ENCODE data around the gene PTH2. TPM values are rescaled to one million over a fixed set of nuclear protein-coding genes. Genes with fewer than 3 reads are reported as not detected.

Gene PTH2
- total RNA-seq, 1 experiment from 2014 or later, result not detected

- DNase-seq (ENCODE audit: extremely low read depth, low read depth), result no peak
These were observed 9.2 kb upstream of the PTH2 start for GRCh38 chr19:49432141-49433073.

DNA sequence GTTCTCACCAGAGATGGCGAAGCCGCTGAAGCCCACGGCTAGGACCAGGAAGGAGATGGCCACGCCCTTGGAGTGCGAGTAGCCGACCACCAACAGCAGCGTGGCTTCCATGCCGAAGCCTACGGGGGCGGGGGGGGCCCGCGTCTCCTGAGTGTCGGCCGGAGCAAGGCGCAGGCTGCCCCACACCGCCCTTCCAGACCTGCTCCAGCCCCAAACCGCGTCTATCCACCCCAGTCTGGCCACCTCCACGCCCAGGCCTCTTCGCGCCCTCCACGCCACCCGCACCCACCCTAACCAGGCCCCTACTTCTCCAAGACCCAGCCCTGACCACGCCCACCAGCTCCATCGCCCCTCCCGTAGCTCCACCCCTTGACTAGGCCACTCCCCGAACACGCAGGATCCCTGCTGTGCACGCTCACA lies 8.1 kb upstream of the PTH2 start:
- DNase-seq (ENCODE audit: extremely low read depth, low read depth), result no peak

GRCh38 chr19:49430678-49431329 lies 7.6 kb upstream of the PTH2 start:
- no peak for DNase-seq (ENCODE audit: extremely low read depth, low read depth)

- DNase-seq (ENCODE audit: extremely low read depth, low read depth), result no peak
These were observed 7.0 kb upstream of the PTH2 start for GRCh38 chr19:49430172-49430677.

DNA sequence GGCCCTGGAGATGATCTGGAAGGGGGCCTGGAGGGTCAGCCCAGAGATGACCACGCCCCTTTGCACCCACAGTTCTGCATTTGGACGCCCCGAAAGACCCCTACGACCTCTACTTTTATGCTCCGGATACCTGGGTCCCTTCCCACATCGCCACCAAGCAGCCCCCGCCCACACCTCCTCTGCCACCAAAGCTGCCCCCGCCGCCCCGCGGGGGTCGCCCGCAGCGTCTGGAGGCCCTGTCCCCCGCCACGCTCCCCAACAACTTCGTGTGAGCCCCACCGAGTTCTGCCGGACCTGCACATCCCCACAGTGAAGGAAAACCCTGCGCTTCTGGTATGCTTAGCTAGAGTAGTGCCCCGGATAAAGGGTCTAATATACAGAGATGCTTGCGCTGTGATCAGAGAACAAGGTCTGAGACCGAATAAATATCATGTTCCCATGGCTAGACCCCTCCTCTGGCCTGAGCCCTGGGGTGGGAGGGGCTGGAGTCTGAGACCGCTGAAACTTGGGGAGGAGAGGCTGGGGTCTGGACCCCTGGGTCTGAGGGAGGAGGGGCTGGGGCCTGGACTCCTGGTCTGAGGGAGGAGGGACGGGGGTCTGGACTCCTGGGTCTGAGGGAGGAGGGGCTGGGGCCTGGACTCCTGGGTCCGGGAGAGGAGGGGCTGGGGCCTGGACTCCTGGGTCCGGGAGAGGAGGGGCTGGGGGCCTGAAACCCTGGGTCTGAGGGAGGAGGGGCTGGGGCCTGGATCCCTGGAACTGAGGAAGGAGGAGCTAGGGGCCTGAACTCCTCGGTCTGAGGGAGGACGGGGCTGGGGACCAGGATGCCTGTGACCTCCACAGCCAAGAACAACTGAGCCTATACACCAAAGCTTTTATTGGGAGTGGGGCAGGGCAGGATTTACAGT lies 5.6 kb upstream of the PTH2 start:
- no peak for DNase-seq (ENCODE audit: extremely low read depth, low read depth)

- DNase-seq (ENCODE audit: extremely low read depth, low read depth), result no peak
These were observed 4.8 kb upstream of the PTH2 start for GRCh38 chr19:49427855-49428546.

- DNase-seq (ENCODE audit: extremely low read depth, low read depth), result no peak
These were observed 4.1 kb upstream of the PTH2 start for GRCh38 chr19:49427339-49427738.

- no peak for DNase-seq (ENCODE audit: extremely low read depth, low read depth)
These were observed 2.8 kb upstream of the PTH2 start for GRCh38 chr19:49425922-49426592.

DNA sequence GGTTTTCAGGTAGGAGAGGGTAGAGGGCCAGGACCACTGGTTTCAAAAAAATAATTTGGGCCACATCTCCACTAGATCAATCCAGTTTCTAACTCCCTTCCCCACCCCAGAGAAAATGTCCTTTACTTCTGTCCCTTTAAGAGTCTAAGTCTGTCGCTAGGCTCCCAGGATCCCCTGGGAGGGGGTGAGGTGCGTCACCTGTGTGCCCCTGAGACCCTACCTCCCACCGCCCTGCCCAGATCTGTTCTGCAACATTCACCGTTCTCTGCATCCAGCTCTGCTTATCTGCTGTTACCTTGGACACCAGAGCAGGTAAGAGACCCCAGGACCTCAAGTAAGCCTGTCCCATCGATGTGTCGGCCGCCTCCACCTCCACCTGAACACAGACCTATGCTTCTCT lies 1.9 kb upstream of the PTH2 start, which contains the start of gene GFY:
TSS of gene GFY (plus strand) at position 211 of the 400 bp plus-strand sequence. CDS start 1,043 bp downstream, outside the sequence.
- no peak for DNase-seq (ENCODE audit: extremely low read depth, low read depth)

DNA sequence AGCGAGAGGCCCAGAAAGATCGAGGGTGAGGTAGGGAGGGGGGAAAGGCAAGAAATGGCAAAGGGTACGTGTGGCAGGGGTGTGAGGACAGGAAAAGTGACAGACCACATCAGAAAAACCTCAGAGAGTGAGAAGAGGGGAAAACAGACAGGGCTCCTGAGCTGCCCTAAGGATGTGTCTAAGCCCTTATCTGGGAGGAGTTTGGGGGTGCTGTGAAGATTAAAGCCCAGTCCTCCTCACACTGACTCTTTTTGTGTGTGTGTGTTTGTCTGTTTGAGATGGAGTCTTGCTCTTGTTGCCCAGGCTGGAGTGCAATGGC lies 703 bp upstream of the PTH2 start:
- DNase-seq (ENCODE audit: extremely low read depth, low read depth), result no peak

- DNase-seq (ENCODE audit: extremely low read depth, low read depth), result peak; percentile 40
These were observed 702 bp downstream of the PTH2 start for GRCh38 chr19:49422407-49423070.

DNA sequence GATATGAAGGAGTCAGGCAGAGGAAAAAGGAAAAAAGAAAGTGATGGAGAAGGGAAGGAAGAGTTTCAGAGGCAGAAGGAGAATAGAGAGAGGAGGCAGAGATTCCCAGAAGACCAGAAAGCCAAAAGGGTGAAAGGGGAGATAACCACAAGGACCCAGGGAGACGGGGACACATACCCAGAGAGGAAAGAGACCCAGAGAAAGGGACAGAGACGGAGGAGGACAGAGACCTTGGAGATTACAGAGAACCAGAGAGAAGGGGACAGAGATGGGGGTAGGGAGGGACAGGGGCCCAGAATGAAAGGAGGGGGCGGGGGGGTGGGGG lies 1.4 kb downstream of the PTH2 start:
- no peak for DNase-seq (ENCODE audit: extremely low read depth, low read depth)

- peak; percentile 26 for DNase-seq (ENCODE audit: extremely low read depth, low read depth)
These were observed 2.0 kb downstream of the PTH2 start for GRCh38 chr19:49421039-49421877.

DNA sequence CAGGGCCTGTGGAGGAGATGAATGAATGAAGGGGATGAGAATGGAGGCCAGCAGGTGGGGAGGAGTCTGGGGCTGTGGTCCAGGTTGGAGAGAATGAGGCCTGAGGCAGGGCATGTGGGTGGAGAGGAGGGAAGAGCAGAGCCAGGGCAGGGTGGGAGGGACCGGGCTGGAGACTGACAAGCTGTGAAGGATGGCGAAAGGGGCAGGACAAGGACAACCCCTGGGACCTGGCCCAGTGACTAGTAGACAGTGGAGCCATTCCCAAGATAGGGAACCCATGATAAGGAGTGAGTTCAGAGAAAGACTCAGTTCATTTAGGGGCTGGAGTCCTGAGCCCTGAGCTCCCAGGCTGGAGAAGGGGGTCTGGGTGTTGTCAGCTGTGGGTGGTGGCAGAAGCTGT lies 3.0 kb downstream of the PTH2 start:
- DNase-seq (ENCODE audit: extremely low read depth, low read depth), result no peak

- no peak for DNase-seq (ENCODE audit: extremely low read depth, low read depth)
These were observed 4.1 kb downstream of the PTH2 start for GRCh38 chr19:49419173-49419572.

GRCh38 chr19:49418511-49418910 lies 4.7 kb downstream of the PTH2 start:
- DNase-seq (ENCODE audit: extremely low read depth, low read depth), result no peak

GRCh38 chr19:49417088-49417487 lies 6.2 kb downstream of the PTH2 start:
- DNase-seq (ENCODE audit: extremely low read depth, low read depth), result no peak

DNA sequence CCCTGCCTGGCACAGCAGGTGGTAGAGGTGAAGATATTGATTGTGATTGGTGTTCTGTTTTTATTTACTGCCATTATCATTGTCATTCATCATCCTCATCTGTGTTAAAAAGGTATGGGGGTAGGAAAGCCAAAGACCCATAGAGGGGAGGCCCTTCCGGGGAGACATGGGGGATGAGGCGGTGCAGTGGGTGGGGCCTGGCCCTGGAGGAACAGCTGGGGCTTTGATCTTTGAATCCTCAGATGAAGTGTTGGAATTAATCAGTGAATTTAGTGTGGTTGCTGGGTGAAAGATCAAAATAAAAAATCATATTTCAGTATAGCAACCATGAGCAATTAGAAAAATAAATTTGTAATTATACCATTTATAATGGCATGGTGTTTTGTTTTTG lies 7.4 kb downstream of the PTH2 start:
- no peak for DNase-seq (ENCODE audit: extremely low read depth, low read depth)

Data from NCI-H460 (cell line).